Measurements from ENCODE around the gene PMIS2. TPM values are rescaled to one million over a fixed set of nuclear protein-coding genes. Genes with fewer than 3 reads are reported as not detected.

The PMIS2 gene
- not detected in 2 replicates for total RNA-seq

DNA sequence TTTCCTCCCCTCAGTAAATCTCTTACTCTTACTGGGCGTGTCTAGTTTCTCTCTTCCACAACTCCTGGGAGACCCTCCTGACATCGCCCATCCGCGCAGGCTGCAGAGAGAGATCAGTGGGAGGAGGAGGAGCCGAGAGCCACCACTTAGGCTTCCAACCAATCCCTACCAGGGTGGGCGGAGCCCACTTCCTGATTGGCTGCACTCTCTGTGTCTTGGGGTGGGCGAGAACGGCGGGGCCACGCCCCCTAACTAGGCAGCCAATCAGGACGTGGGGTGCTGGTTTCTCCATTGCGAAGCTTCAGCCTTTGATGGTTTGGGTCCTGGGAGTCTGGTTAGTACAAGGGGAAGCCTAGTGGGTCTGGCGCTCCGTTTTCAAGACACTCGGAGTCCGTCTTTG is at the start of gene PMIS2:
Gene PMIS2, plus strand, starts transcription at position 326 of the 400 bp plus-strand sequence. CDS start 87 bp downstream, outside the sequence.

DNA sequence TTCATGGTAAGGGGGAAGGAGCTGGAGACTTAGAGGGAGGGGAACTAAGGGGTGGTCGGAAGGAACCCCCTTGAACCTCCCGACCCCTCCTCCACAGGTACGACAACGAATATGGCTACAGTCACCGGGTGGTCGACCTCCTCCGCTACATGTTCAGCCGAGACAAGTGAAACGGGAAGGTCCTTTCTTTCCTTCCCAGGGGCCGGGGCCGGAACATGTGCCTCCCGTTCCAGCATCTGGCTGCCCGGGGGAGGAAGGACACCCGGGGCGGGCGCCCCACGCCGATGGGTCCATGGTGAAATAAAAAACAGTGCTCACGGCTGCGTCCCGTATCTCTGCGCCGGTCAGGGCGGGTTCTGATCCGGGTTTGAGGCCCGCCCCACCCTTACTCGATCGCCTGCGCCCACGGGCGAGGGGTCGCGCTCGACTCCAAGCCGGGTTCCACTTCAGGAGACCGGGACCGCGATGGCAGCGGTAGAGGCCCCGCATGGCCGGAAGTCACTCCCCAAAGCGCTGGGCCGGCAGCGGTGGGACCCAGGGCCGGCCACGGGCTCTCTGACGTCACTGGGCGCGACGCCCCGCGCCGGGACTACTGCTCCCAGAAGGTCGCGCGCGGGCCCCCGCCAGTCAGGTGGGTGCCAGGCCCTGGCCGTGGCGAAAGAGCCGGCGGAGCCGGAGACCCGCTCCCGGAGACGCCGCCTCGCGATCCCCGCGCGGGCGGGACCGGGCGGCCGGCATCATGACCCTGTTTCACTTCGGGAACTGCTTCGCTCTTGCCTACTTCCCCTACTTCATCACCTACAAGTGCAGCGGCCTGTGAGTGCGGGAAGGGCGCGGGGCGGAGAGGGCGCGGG is 40.7 kb upstream of the PMIS2 start, which contains the start of gene TMEM147:
Gene TMEM147, plus strand, starts transcription at position 626 of the 854 bp plus-strand sequence. Its CDS starts 114 bp downstream, at position 740.

DNA sequence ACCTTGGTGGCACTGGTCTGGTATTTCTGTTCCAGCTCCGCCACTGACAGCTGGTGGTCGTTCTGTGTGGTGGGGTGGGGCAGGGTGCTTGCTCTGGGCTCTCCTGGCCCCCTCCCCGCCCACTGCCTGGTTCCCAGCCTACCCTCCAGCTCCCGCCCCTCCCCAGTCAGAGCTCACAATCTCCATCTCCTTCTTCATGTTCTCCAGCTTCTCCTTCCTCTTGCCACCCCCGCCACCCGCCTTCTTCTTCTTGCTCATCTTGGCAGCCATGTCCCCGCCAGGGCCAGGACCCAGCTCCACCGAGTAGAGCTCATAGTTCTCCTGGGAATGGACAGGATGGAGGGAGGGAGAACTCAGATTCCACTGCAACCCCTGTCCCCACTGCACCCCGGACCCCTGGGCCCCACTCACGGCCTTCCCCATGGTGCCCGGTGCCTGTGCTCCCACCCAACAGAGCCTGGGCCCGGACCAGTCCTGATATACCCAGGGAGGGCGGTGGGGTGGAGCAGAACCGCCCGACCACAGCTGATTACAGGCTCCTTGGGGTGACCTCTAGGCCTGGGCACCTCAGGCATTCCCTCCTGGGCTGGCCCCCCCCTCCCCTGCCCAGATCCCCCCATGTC is 22.7 kb upstream of the PMIS2 start, which contains the start of gene ATP4A:
Gene ATP4A, minus strand, starts transcription at position 452 of the 623 bp plus-strand sequence. Its CDS starts 29 bp downstream, at position 423.

DNA sequence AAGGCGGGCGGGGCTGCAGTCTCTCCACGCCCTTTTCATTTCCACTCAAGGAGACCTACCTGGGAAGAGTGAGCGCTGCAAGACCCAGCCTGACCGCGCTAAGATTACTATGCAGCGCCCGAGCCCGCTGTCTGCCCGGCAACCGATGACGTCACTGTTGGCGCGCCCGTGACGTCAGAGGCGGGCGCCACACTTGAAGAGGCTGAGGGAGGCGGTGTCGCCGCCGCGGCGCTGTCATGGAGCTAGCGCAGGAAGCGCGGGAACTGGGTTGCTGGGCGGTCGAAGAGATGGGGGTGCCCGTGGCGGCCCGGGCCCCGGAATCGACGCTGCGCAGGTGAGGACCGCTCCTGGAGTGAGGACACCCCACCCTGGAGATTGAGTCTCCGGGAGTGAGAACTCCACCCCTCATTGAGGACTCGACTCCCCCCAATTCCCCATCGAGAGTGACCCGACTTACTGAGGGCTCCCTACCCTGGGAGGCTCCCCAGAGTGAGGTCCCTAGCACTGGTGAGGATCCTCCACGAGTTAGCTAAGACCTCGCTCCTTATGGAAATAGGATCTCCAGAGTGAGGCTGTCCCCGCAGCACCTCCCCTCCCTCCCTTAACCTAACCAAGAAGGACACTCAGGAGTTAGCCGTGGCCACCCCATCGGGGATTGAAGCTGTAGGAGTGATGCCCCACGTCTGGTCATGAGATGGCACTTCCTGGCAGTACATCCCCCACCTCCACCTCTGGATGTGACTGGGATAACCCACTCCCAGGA is 26.8 kb downstream of the PMIS2 start, which contains the start of gene HAUS5:
Gene HAUS5, plus strand, starts transcription at position 177 of the 763 bp plus-strand sequence. Its CDS starts 60 bp downstream, at position 237.

DNA sequence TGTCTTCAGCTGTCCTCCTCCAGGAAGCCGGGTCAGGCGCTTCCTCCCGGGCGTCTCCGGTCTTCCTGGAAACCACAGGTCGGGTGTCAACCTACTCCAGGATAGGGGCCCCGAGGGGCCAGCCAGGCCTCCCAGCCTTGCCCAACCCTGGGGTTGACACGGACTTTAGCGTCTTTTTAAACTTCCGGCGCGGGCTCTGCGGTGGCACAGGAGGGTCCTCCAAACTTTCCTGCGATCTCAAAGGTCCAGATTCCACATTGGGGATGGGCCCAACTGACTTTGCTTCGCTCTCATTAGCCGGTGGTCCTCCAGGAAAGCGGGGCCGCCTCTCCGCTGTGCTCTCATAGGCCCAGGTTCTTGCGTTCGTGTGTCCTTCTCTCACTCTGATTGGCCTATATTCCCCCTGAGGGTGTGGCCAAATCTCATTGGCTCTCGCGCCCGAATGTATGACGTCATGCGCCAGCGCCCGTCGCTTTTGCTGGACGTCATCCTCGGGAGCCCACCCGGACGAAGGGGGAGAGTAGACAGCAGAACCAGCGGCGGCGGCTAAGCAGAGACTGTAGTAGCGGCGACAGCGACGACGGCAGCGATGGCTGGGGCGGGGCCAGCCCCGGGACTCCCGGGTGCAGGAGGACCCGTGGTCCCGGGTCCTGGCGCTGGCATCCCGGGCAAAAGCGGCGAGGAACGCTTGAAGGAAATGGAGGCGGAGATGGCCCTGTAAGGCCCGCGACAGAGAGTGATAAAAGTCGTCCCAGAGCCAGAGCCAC is 42.8 kb downstream of the PMIS2 start, which contains the start of gene RBM42:
Gene RBM42, plus strand, starts transcription at position 472 of the 767 bp plus-strand sequence. Its CDS starts 118 bp downstream, at position 590.

Other genes starting within 250 kb of the PMIS2 start
- gene FFAR1, start 238.3 kb upstream of the PMIS2 start, total RNA-seq: not detected in 2 replicates
- gene FFAR3, start 227.7 kb upstream of the PMIS2 start, total RNA-seq: not detected in 2 replicates
- not detected in 2 replicates for gene GPR42, start 215.1 kb upstream of the PMIS2 start, total RNA-seq
- not detected in 2 replicates for gene FFAR2, start 137.9 kb upstream of the PMIS2 start, total RNA-seq
- gene KRTDAP, start 95.7 kb upstream of the PMIS2 start, total RNA-seq: not detected in 2 replicates
- 11.0 and 12.1 TPM in 2 replicates for gene DMKN, start 72.5 kb upstream of the PMIS2 start, total RNA-seq
- gene SBSN, start 57.9 kb upstream of the PMIS2 start, total RNA-seq: 1.4 and 3.9 TPM in 2 replicates
- not detected in 2 replicates for gene GAPDHS, start 52.7 kb upstream of the PMIS2 start, total RNA-seq
- 94.5 and 116 TPM in 2 replicates for gene TMEM147, start 40.5 kb upstream of the PMIS2 start, total RNA-seq
- not detected in 2 replicates for gene ATP4A, start 22.5 kb upstream of the PMIS2 start, total RNA-seq
- gene HAUS5, start 26.6 kb downstream of the PMIS2 start, total RNA-seq: 14.9 and 19.6 TPM in 2 replicates
- gene RBM42, start 42.9 kb downstream of the PMIS2 start, total RNA-seq: 92.3 and 98.7 TPM in 2 replicates
- 1.4 TPM in 1 of 2 replicates, not detected in the other for gene ETV2, start 55.6 kb downstream of the PMIS2 start, total RNA-seq
- 630 and 856 TPM in 2 replicates for gene COX6B1, start 62.1 kb downstream of the PMIS2 start, total RNA-seq
- not detected in 2 replicates for gene UPK1A, start 80.3 kb downstream of the PMIS2 start, total RNA-seq
- not detected in 2 replicates for gene ZBTB32, start 118.4 kb downstream of the PMIS2 start, total RNA-seq
- gene KMT2B, start 131.8 kb downstream of the PMIS2 start, total RNA-seq: 7.5 and 9.7 TPM in 2 replicates
- 0.29 and 3.9 TPM in 2 replicates for gene IGFLR1, start 156.3 kb downstream of the PMIS2 start, total RNA-seq
- 4.8 and 6.1 TPM in 2 replicates for gene U2AF1L4, start 159.2 kb downstream of the PMIS2 start, total RNA-seq
- 58.7 and 68.6 TPM in 2 replicates for gene PSENEN, start 159.5 kb downstream of the PMIS2 start, total RNA-seq
- gene LIN37, start 162.4 kb downstream of the PMIS2 start, total RNA-seq: 16.0 and 19.6 TPM in 2 replicates
- gene HSPB6, start 170.9 kb downstream of the PMIS2 start, total RNA-seq: 25.7 and 41.2 TPM in 2 replicates
- gene PROSER3, start 172.0 kb downstream of the PMIS2 start, total RNA-seq: 10.5 and 11.5 TPM in 2 replicates
- 1.4 and 9.9 TPM in 2 replicates for gene ARHGAP33, start 189.4 kb downstream of the PMIS2 start, total RNA-seq
- not detected in 2 replicates for gene PRODH2, start 226.7 kb downstream of the PMIS2 start, total RNA-seq